ENCODE results near the gene SYNJ2.

GRCh38 chr6:158018851-158019361 lies 37.2 kb downstream of the SYNJ2 start:
- TF ChIP-seq CTCF (IDR thresholded peaks at IDR 0.05), result no peak
- no peak for TF ChIP-seq REST (IDR thresholded peaks at IDR 0.05; ENCODE audit: insufficient read depth in 1 of 2, low read depth in 2 of 2, low read length in 1 of 2)
- TF ChIP-seq POLR2AphosphoS5 (IDR thresholded peaks at IDR 0.05; ENCODE audit: low read depth, low read length), result no peak
